NK-92 treated with Interleukin-12 subunit alpha and Interleukin-12 subunit beta, amount 100 ng/mL, for 24 hours (cell line): ENCODE measurements around the gene TMEM151B.
A peak's percentile ranks its signal among the peaks of the same experiment; 100 is the strongest.

Experiments used
- DNase-seq: peaks from one replicate; lab custom pipeline; 2025; lab: John Stamatoyannopoulos, UW

TMEM151B gene

DNA sequence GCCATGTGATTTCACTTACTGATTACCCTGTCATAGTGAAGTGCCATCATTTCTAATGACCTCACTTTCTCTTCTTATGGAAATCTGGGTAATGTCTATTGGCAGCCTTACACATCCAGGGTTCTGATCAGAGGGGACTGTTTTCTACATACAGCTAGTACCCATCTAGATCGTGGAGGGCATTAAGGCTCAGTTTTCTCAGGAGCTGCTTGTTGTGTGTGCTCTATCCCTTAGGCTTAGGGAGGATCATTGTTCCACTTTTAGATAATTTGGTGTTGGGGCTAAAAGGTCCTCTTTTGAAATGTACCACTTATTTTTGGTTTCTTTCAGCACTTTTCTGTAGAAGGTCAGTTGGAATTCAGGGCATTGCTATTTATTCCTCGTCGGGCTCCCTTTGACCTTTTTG is 19.5 kb upstream of the TMEM151B start:
- DNase-seq: no peak

DNA sequence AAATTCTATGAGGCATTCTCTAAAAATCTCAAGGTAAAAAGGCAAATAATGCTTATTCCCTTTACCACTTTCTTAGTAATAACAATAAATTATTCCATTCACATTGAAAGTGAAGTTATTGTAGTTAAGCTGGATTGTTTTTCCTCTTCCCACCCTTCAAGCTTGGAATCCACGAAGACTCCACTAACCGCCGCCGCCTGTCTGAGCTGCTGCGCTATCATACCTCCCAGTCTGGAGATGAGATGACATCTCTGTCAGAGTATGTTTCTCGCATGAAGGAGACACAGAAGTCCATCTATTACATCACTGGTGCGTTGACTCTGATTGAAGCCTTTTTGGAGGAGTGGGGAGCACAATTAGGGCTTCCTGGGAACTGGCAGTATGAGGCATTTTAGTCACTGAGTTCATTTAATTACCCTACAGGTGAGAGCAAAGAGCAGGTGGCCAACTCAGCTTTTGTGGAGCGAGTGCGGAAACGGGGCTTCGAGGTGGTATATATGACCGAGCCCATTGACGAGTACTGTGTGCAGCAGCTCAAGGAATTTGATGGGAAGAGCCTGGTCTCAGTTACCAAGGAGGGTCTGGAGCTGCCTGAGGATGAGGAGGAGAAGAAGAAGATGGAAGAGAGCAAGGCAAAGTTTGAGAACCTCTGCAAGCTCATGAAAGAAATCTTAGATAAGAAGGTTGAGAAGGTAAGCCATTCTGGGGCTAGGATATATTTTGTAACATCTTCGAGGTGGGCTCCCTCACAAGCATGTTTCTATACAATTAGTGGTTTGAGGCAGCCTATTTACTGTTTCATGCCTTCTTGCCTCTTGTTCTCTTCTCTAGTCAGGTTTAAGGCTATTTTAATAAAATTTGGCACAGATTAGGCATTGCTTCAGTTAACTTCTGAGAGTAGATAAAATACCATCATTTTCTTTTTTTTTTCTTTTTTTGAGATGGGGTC is 18.4 kb upstream of the TMEM151B start:
- DNase-seq: no peak

- no peak for DNase-seq
These were observed 16.7 kb upstream of the TMEM151B start for GRCh38 chr6:44253307-44254101.

- no peak for DNase-seq
These were observed 15.8 kb upstream of the TMEM151B start for GRCh38 chr6:44254191-44255104.

- no peak for DNase-seq
These were observed 15.0 kb upstream of the TMEM151B start for GRCh38 chr6:44255105-44255808.

- no peak for DNase-seq
These were observed 14.1 kb upstream of the TMEM151B start for GRCh38 chr6:44255871-44256774.

DNA sequence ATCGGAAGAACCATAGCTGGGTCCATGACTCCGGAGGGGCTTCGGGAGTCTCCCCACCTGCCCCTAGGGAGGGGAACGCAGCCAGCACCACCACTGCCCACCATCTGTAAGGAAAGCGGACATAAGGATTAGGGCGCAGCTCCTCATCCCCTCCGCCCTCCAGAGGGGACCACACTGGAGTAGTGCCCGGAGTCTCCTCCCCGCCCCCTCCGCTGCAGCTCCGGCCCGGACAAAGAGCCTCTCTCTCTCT is 13.6 kb upstream of the TMEM151B start:
- no peak for DNase-seq

- DNase-seq: peak; percentile 63
These were observed 13.1 kb upstream of the TMEM151B start, which contains the start of gene SLC35B2 for GRCh38 chr6:44257025-44257752. TSS of gene SLC35B2 (minus strand) at chr6:44257528. CDS start at chr6:44257410, 118 bp downstream.

- no peak for DNase-seq
These were observed 12.4 kb upstream of the TMEM151B start for GRCh38 chr6:44257753-44258324.

DNA sequence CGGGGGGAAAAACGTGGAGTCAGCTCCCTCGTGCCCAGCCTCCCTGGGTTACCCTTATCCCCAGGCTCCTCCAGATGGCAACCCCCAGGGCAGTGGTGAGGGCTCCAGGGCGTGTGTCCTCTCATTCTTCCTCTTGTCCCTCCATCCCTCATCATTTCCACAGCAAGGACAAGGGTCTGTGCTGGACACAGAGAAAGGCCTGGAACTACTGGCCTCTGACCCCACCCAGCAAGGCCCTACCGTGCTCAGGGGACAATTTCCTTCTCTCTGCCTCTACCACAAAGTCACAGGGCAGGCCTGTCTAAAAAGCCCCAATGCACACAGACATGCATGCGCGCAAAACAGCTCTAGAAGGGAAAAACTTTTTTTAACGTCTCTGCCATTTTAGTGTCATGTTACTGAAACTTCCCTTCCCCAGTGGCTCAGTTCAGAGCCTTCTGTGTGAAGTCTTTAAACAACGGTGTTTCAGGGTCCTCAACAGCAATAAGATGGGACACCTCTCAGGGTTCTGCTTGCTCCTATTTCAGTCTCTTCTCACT is 11.9 kb upstream of the TMEM151B start:
- no peak for DNase-seq

DNA sequence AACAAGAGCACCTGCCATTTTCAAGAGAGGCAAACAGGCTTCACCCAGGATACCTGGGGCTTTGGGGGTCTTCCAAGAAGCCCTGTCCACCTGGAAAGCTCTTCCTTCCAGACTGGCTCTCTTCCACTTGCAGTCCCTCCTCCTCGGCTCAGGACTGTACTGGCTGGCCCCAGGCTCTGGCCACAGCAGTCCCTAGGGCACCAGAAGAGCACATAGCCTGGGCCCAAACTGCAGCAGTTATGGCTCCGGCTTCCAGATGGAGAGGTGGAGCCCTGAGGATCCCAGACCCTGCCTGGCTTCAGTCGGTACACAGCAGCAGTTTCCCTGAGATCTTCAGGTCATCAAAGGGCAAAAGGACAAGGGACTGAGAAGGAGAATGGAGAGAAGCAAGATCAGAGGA is 11.3 kb upstream of the TMEM151B start:
- DNase-seq: no peak

- no peak for DNase-seq
These were observed 10.2 kb upstream of the TMEM151B start for GRCh38 chr6:44260011-44260410.

GRCh38 chr6:44260451-44261297 is 9.6 kb upstream of the TMEM151B start:
- no peak for DNase-seq

GRCh38 chr6:44261581-44261980 is 8.7 kb upstream of the TMEM151B start:
- DNase-seq: no peak

GRCh38 chr6:44262467-44263353 is 7.5 kb upstream of the TMEM151B start:
- no peak for DNase-seq

GRCh38 chr6:44263354-44264100 is 6.7 kb upstream of the TMEM151B start:
- DNase-seq: no peak
